Activated B cell treated with CpG ODN at 0.5 μM for 24 hours (primary cell): ENCODE measurements around the gene CARD10. TPM values are rescaled to one million over a fixed set of nuclear protein-coding genes. Genes with fewer than 3 reads are reported as not detected.

Experiments used
- ATAC-seq: fragments of 200-7000 bp; cut with Tn5 transposase; one replicate; pipeline ENCODE4 v1.10.0; 2021; ENCODE audit warnings: low read depth, mild to moderate bottlenecking, moderate library complexity
- CTCF ChIA-PET: fragments of 350-600 bp; sonication (Branson Sonifier 250); formaldehyde crosslinking; loops from one replicate; lab custom pipeline; 2021; ENCODE audit warnings: antibody characterized with exemption; lab: Charles Lee
- POLR2A ChIA-PET: fragments of 350-600 bp; sonication (Branson Sonifier 250); formaldehyde crosslinking; loops from one replicate; lab custom pipeline; 2021; ENCODE audit warnings: antibody characterized with exemption; lab: Charles Lee
- DNase-seq: peaks from one replicate; pipeline ENCODE4 v3.0.0; 2022
- H3K27ac Mint-ChIP-seq: one replicate; pipeline ENCODE4 v1.8.0; 2020; ENCODE audit warnings: mixed read lengths
- H3K27me3 Mint-ChIP-seq: one replicate; pipeline ENCODE4 v1.8.0; 2021; ENCODE audit warnings: mixed read lengths
- H3K36me3 Mint-ChIP-seq: one replicate; pipeline ENCODE4 v1.8.0; 2021; ENCODE audit warnings: low read depth, mixed read lengths
- H3K4me1 Mint-ChIP-seq: one replicate; pipeline ENCODE4 v1.8.0; 2021; ENCODE audit warnings: mixed read lengths
- H3K4me3 Mint-ChIP-seq: one replicate; pipeline ENCODE4 v1.8.0; 2020; ENCODE audit warnings: mild to moderate bottlenecking, mixed read lengths
- H3K9me3 Mint-ChIP-seq: one replicate; pipeline ENCODE4 v1.8.0; 2020; ENCODE audit warnings: mixed read lengths
- intact Hi-C: fragments of 100-400 bp; cut with micrococcal nuclease; formaldehyde crosslinking; loops from one replicate; pipeline ENCODE4 v1.15.1; 2024
- total RNA-seq: library from RNA; stranded (reverse); gene quantifications from 2 replicates; pipeline ENCODE4 v1.2.3, GENCODE V29; 2022
- TF ChIP-seq, protein P1 (sequence below): fragments of 200-600 bp; IDR thresholded peaks from one replicate; pipeline ENCODE4 v1.8.0; 2022; ENCODE audit warnings: antibody characterized with exemption, mild to moderate bottlenecking

The CARD10 gene
- total RNA-seq, 1 donor from 2014 or later = not detected

DNA sequence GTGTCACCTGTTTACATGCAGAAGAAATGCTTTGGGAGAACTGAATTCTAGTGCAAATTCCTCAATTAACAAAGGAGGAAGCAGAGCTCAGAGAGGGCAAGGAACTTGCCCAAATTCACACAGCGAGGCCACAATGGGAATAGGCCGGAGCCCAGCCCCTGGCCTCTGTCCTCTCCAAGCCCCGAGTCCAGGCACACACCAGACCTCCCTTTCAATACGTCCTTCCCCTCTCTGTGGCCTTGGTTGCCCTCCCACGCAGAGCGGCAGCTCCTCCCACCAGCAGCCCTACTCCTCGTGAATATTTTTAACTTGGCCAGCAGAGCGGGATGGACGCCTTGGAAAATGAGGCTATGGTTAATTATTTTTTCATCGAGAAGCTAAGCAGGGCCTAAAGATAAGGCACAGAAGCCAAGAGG is 1.6 kb upstream of the CARD10 start:
- Mint-ChIP-seq H3K4me3 (no peak overlapping the region), H3K9me3 (peaks cover 2% of the 10 kb centered on the region), H3K27me3 (peaks cover 40% of the 10 kb centered on the region), H3K27ac (no peak overlapping the region), H3K4me1 (peaks cover 4% of the 10 kb centered on the region), H3K36me3 (no peaks in the 10 kb centered on the region)
- ChIA-PET CTCF (no interaction called here), POLR2A (no interaction called here)
- DNase-seq (no peak), ATAC-seq (no peak)
- TF ChIP-seq, protein P1, sequence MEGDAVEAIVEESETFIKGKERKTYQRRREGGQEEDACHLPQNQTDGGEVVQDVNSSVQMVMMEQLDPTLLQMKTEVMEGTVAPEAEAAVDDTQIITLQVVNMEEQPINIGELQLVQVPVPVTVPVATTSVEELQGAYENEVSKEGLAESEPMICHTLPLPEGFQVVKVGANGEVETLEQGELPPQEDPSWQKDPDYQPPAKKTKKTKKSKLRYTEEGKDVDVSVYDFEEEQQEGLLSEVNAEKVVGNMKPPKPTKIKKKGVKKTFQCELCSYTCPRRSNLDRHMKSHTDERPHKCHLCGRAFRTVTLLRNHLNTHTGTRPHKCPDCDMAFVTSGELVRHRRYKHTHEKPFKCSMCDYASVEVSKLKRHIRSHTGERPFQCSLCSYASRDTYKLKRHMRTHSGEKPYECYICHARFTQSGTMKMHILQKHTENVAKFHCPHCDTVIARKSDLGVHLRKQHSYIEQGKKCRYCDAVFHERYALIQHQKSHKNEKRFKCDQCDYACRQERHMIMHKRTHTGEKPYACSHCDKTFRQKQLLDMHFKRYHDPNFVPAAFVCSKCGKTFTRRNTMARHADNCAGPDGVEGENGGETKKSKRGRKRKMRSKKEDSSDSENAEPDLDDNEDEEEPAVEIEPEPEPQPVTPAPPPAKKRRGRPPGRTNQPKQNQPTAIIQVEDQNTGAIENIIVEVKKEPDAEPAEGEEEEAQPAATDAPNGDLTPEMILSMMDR = no peak
- intact Hi-C loops = no loop called here

GRCh38 chr22:37518509-37519267 is 527 bp downstream of the CARD10 start:
- Mint-ChIP-seq H3K36me3 (no peaks in the 10 kb centered on the region), H3K27ac (no peak overlapping the region), H3K9me3 (peaks cover 2% of the 10 kb centered on the region), H3K4me3 (peak overlapping the region; percentile 48), H3K4me1 (peaks cover 4% of the 10 kb centered on the region), H3K27me3 (peaks cover 37% of the 10 kb centered on the region)
- ChIA-PET POLR2A (interaction anchor here (0.5 kb wide), 1 partner anchor 48 kb away, joined by 3 read pairs; no protein-coding TSS in a partner anchor), CTCF (no interaction called here)
- DNase-seq (no peak), ATAC-seq (no peak)
- intact Hi-C loops = no loop called here
- TF ChIP-seq, protein P1 = no peak

DNA sequence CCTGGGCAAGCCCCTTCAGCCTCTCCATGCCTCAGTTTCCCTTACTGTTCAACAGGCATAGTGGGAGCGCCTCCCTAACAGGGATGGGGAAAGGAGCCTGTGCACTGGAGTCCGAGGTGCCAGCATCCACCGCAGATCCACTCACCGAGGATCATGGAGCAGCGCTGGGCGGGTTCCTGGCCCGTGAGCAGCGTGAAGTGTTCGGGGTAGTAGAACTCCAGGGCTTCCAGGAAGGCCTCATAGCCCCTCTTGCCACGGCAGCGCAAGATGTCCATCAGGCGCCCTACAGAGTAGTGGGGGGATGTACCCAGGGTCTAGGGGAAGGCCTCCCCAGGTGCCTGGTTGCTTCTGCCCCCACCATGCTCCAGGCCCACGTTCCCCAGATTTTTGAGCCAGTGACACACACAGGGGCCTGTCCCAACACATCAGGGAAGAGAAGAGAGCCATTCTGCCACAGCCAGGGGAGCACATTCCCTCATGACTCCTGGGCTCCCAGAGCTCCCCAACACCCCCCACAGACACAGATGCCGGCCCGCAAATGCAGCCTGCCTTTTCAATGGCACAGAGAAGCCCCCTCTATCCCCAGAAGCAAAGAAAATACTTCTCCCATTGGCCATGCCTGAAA is 1.3 kb downstream of the CARD10 start:
- Mint-ChIP-seq H3K27me3 (peaks cover 33% of the 10 kb centered on the region), H3K4me3 (peak overlapping the region; percentile 48), H3K27ac (no peak overlapping the region), H3K4me1 (peaks cover 4% of the 10 kb centered on the region), H3K36me3 (no peaks in the 10 kb centered on the region), H3K9me3 (peaks cover 2% of the 10 kb centered on the region)
- ChIA-PET CTCF (no interaction called here), POLR2A (interaction anchor here (0.5 kb wide), 1 partner anchor 48 kb away, joined by 3 read pairs; no protein-coding TSS in a partner anchor)
- DNase-seq (no peak), ATAC-seq (no peak)
- TF ChIP-seq, protein P1 = no peak
- intact Hi-C loops = no loop called here

- H3K27me3 Mint-ChIP-seq = peaks cover 29% of the 10 kb centered on the region
- H3K4me3 Mint-ChIP-seq = no peak overlapping the region
- intact Hi-C loops = no loop called here
- H3K9me3 Mint-ChIP-seq = peaks cover 2% of the 10 kb centered on the region
- CTCF ChIA-PET = no interaction called here
- H3K36me3 Mint-ChIP-seq = no peaks in the 10 kb centered on the region
- peaks cover 4% of the 10 kb centered on the region for H3K4me1 Mint-ChIP-seq
- H3K27ac Mint-ChIP-seq = no peak overlapping the region
- POLR2A ChIA-PET = no interaction called here
- ATAC-seq (no peak), DNase-seq (no peak)
- TF ChIP-seq, protein P1 = no peak
These were observed 2.8 kb downstream of the CARD10 start for GRCh38 chr22:37516456-37516855.

DNA sequence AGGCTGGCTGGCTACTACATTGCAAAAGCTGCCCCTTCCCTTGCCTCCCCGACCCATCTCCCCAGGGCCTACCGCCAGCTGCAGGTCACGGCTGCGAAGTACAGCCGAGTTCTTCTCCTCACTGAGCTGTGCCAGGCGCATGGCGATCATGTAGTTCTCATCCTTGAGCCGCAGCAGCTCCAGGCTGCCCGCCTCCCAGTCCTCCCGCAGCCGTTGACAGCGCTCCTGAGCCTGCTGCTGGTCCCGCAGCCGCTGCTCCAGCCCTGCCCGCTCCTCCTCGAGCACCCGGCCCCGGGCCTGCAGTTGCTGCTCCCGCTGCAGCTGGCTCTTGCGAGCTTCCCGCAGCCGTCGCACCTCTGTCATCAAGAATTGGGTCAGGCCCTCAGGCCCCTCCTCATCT is 3.3 kb downstream of the CARD10 start:
- H3K9me3 Mint-ChIP-seq = peaks cover 2% of the 10 kb centered on the region
- H3K4me1 Mint-ChIP-seq = peaks cover 4% of the 10 kb centered on the region
- intact Hi-C loops = no loop called here
- POLR2A ChIA-PET = no interaction called here
- TF ChIP-seq, protein P1 = no peak
- H3K27ac Mint-ChIP-seq = no peak overlapping the region
- DNase-seq = no peak
- no peak overlapping the region for H3K4me3 Mint-ChIP-seq
- no peak for ATAC-seq
- H3K36me3 Mint-ChIP-seq = no peaks in the 10 kb centered on the region
- peaks cover 24% of the 10 kb centered on the region for H3K27me3 Mint-ChIP-seq
- CTCF ChIA-PET = no interaction called here
